DND-41 (cell line): ENCODE data around the gene YWHAQ.

ENCODE experiments used
- ATAC-seq: fragments of 200-7000 bp; cut with Tn5 transposase; 3 replicates; pipeline ENCODE4 v1.9.1; 2021; ENCODE audit warnings: low read depth; ENCODE audit not compliant: insufficient read depth
- DNase-seq: peaks from one replicate; pipeline ENCODE4 v3.0.0-alpha.2; 2020
- H2AFZ ChIP-seq: 2 replicates; pipeline ENCODE4 v1.6.0; 2012; ENCODE audit warnings: low read depth, low read length
- H3K27ac ChIP-seq: 2 replicates; pipeline ENCODE4 v1.5.1; 2012; ENCODE audit warnings: low read length, inconsistent platforms
- H3K27me3 ChIP-seq: fragments of 200-600 bp; sonication (generic); 2 replicates; pipeline ENCODE4 v1.6.0; 2012; ENCODE audit warnings: low read length, mild to moderate bottlenecking, inconsistent platforms; ENCODE audit not compliant: insufficient read depth, poor library complexity
- H3K36me3 ChIP-seq: 2 replicates; pipeline ENCODE4 v1.5.1; 2012; ENCODE audit warnings: low read length, inconsistent platforms; ENCODE audit not compliant: insufficient read depth
- H3K4me1 ChIP-seq: 2 replicates; pipeline ENCODE4 v1.5.1; 2012; ENCODE audit warnings: mild to moderate bottlenecking, low read length; ENCODE audit not compliant: insufficient read depth
- H3K4me2 ChIP-seq: 2 replicates; pipeline ENCODE4 v1.6.0; 2012; ENCODE audit warnings: mild to moderate bottlenecking, moderate library complexity, low read length, inconsistent platforms; ENCODE audit not compliant: insufficient read depth
- H3K4me3 ChIP-seq, 2 experiments: fragments of 200-600 bp in 1 of 2; shearing (Covaris generic) in 1 of 2; 2 replicates each; pipeline ENCODE4 v1.5.1; 2012 to 2016; ENCODE audit warnings: inconsistent platforms in 2 of 2, low read length in 2 of 2, mild to moderate bottlenecking in 2 of 2, low read depth in 1 of 2, moderate library complexity in 1 of 2
- H3K79me2 ChIP-seq: 2 replicates; pipeline ENCODE4 v1.6.0; 2012; ENCODE audit warnings: low read length, inconsistent platforms; ENCODE audit not compliant: insufficient read depth
- H3K9ac ChIP-seq: 2 replicates; pipeline ENCODE4 v1.6.0; 2012; ENCODE audit warnings: low read depth, mild to moderate bottlenecking, inconsistent platforms, low read length, moderate library complexity
- H3K9me3 ChIP-seq: 2 replicates; pipeline ENCODE4 v1.5.1; 2012; ENCODE audit warnings: low read length, moderate library complexity, mild to moderate bottlenecking, inconsistent platforms; ENCODE audit not compliant: insufficient read depth, severe bottlenecking
- H4K20me1 ChIP-seq: 2 replicates; pipeline ENCODE4 v1.6.0; 2012; ENCODE audit warnings: low read length; ENCODE audit not compliant: insufficient read depth
- CTCF ChIP-seq: IDR thresholded peaks from 2 replicates; pipeline ENCODE4 v1.5.1; 2012; ENCODE audit warnings: borderline replicate concordance, low read length, moderate library complexity, mild to moderate bottlenecking; ENCODE audit not compliant: poor library complexity, severe bottlenecking; ENCODE audit errors: extremely low read depth
- EZH2 ChIP-seq: IDR thresholded peaks from 3 replicates; pipeline ENCODE4 v1.6.1; 2012; ENCODE audit warnings: borderline replicate concordance, low read depth, mild to moderate bottlenecking, moderate library complexity, low read length, inconsistent platforms; ENCODE audit not compliant: severe bottlenecking

YWHAQ gene

GRCh38 chr2:9641641-9642040 is 10.8 kb upstream of the YWHAQ start:
- no peak for TF ChIP-seq EZH2
- no peak for TF ChIP-seq CTCF
- no peak overlapping the region for H3K4me3 ChIP-seq
- peak; percentile 39 for DNase-seq
- H3K9ac ChIP-seq, result no peak overlapping the region
- no peaks in the 10 kb centered on the region for H4K20me1 ChIP-seq
- H3K27me3 ChIP-seq, result peaks cover 7% of the 10 kb centered on the region
- H3K79me2 ChIP-seq, result no peaks in the 10 kb centered on the region
- peaks cover 6% of the 10 kb centered on the region; the same call in 1 of the 2 replicates for H3K4me1 ChIP-seq
- no peaks in the 10 kb centered on the region for H3K36me3 ChIP-seq
- H3K9me3 ChIP-seq, result no peaks in the 10 kb centered on the region
- peak overlapping the region; percentile 17; the same call in 1 of the 2 replicates for H3K4me2 ChIP-seq
- no peak overlapping the region for H3K27ac ChIP-seq
- ATAC-seq, result peak; percentile 81
- no peak overlapping the region for H2AFZ ChIP-seq

GRCh38 chr2:9640403-9641104 is 9.8 kb upstream of the YWHAQ start:
- no peak overlapping the region for H3K4me2 ChIP-seq
- H4K20me1 ChIP-seq, result no peaks in the 10 kb centered on the region
- peaks cover 7% of the 10 kb centered on the region for H3K27me3 ChIP-seq
- DNase-seq, result no peak
- H3K4me1 ChIP-seq, result peaks cover 6% of the 10 kb centered on the region; the same call in 1 of the 2 replicates
- no peak for ATAC-seq
- no peak overlapping the region for H3K27ac ChIP-seq
- H3K9me3 ChIP-seq, result no peaks in the 10 kb centered on the region
- H2AFZ ChIP-seq, result no peak overlapping the region
- TF ChIP-seq CTCF, result no peak
- TF ChIP-seq EZH2, result no peak
- no peaks in the 10 kb centered on the region for H3K79me2 ChIP-seq
- no peak overlapping the region for H3K4me3 ChIP-seq
- H3K9ac ChIP-seq, result no peak overlapping the region
- H3K36me3 ChIP-seq, result no peaks in the 10 kb centered on the region

DNA sequence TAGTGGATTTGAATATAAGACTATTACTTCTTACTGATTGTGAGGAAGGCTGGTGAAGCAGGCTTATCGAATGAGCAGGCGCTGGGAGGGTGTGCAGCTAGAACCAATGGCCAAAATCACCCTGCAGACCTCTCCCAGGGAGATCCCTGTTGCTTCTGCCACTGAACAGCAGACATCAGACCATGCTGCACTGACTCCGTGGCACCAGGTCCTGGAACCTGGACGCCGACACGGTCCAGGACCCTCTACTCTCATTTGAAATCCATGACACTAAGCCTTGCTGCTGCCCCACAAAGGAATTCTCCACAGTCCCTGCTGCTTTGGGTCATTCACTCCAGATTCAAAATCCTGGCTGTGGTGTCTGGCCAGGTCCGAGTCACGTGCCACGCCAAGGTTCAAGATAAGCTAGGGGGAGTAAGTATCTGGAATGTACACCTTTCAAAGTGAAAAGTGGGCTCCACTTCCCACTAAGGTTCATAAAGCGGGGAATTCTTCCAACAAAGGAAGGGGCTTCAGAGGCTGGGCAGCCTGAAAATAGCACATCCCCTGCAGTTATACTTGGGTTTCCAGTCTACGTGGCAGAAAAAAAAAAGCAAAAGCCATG is 9.0 kb upstream of the YWHAQ start:
- no peaks in the 10 kb centered on the region for H4K20me1 ChIP-seq
- no peak for TF ChIP-seq CTCF
- TF ChIP-seq EZH2, result no peak
- no peak overlapping the region for H3K27ac ChIP-seq
- H2AFZ ChIP-seq, result no peak overlapping the region
- no peaks in the 10 kb centered on the region for H3K36me3 ChIP-seq
- H3K27me3 ChIP-seq, result peaks cover 7% of the 10 kb centered on the region
- ATAC-seq (no peak), DNase-seq (no peak)
- H3K4me2 ChIP-seq, result no peak overlapping the region
- peaks cover 6% of the 10 kb centered on the region; the same call in 1 of the 2 replicates for H3K4me1 ChIP-seq
- no peaks in the 10 kb centered on the region for H3K79me2 ChIP-seq
- no peak overlapping the region for H3K9ac ChIP-seq
- no peaks in the 10 kb centered on the region for H3K9me3 ChIP-seq
- H3K4me3 ChIP-seq, result no peak overlapping the region
